HEK293 (cell line): ENCODE data around the gene SUPT20HL2.

ENCODE experiments used
- CTCF ChIA-PET: fragments of 350-600 bp; formaldehyde crosslinking; extraction: SDS; loops from one replicate; lab custom pipeline; 2021; ENCODE audit warnings: antibody characterized with exemption; lab: Yijun Ruan, JAX
- POLR2A ChIA-PET: fragments of 300-600 bp; formaldehyde crosslinking; extraction: SDS; loops from one replicate; lab custom pipeline; 2020; ENCODE audit warnings: antibody characterized with exemption, inconsistent platforms; lab: Yijun Ruan, JAX
- H3K27ac ChIP-seq: fragments of 200-500 bp; sonication (Bioruptor generic); 2 replicates; pipeline ENCODE4 v1.5.1; 2014; ENCODE audit warnings: low read depth, low read length, control low read depth, inconsistent platforms; ENCODE audit errors: extremely low read depth
- H3K36me3 ChIP-seq, 2 experiments: fragments of 200-500 bp in 1 of 2; sonication (Bioruptor generic) in 1 of 2; 1 replicate in 1 of 2; 2 replicates in 1 of 2; pipeline ENCODE4 v1.5.1; 2014 to 2017; ENCODE audit warnings: inconsistent platforms in 2 of 2, low read length in 2 of 2; ENCODE audit not compliant: control insufficient read depth in 2 of 2, insufficient read depth in 1 of 2
- H3K4me1 ChIP-seq: fragments of 200-500 bp; sonication (Bioruptor generic); 2 replicates; pipeline ENCODE4 v1.5.1; 2014; ENCODE audit warnings: mild to moderate bottlenecking, low read length, inconsistent platforms; ENCODE audit not compliant: control insufficient read depth, insufficient read depth
- H3K4me3 ChIP-seq: 2 replicates; pipeline ENCODE4 v1.5.1; 2011; ENCODE audit warnings: low read depth, mild to moderate bottlenecking, control low read depth, low read length, moderate library complexity
- H3K9me3 ChIP-seq: fragments of 200-500 bp; sonication (Bioruptor generic); 2 replicates; pipeline ENCODE4 v1.5.1; 2014; ENCODE audit warnings: low read depth, low read length, inconsistent platforms; ENCODE audit not compliant: control insufficient read depth, insufficient read depth
- BCL11B ChIP-seq: fragments of 450-650 bp; formaldehyde crosslinking; IDR thresholded peaks from 2 replicates; pipeline ENCODE4 v1.5.1; 2016; ENCODE audit warnings: low read depth, missing biosample characterization, missing genetic modification characterization
- GLI4 ChIP-seq: fragments of 450-650 bp; formaldehyde crosslinking; IDR thresholded peaks from 2 replicates; pipeline ENCODE4 v1.5.1; 2016; ENCODE audit warnings: missing biosample characterization, missing genetic modification characterization
- SCRT1 ChIP-seq: fragments of 450-650 bp; formaldehyde crosslinking; IDR thresholded peaks from 2 replicates; pipeline ENCODE4 v1.5.1; 2016; ENCODE audit warnings: missing biosample characterization, missing genetic modification characterization, borderline replicate concordance
- SCRT2 ChIP-seq: fragments of 450-650 bp; formaldehyde crosslinking; IDR thresholded peaks from 2 replicates; pipeline ENCODE4 v1.5.1; 2016; ENCODE audit warnings: missing biosample characterization, missing genetic modification characterization
- ZNF140 ChIP-seq: fragments of 450-650 bp; formaldehyde crosslinking; IDR thresholded peaks from 2 replicates; pipeline ENCODE4 v1.5.1; 2016; ENCODE audit warnings: missing biosample characterization, missing genetic modification characterization
- ZNF175 ChIP-seq: fragments of 450-650 bp; formaldehyde crosslinking; IDR thresholded peaks from 2 replicates; pipeline ENCODE4 v1.5.1; 2016; ENCODE audit warnings: missing biosample characterization, missing genetic modification characterization
- ZNF2 ChIP-seq: fragments of 450-650 bp; formaldehyde crosslinking; IDR thresholded peaks from 2 replicates; pipeline ENCODE4 v1.5.1; 2016; ENCODE audit warnings: missing biosample characterization, missing genetic modification characterization
- ZNF223 ChIP-seq: fragments of 450-650 bp; formaldehyde crosslinking; IDR thresholded peaks from 2 replicates; pipeline ENCODE4 v1.5.1; 2016; ENCODE audit warnings: missing biosample characterization, missing genetic modification characterization
- ZNF585B ChIP-seq: fragments of 450-650 bp; formaldehyde crosslinking; IDR thresholded peaks from 2 replicates; pipeline ENCODE4 v1.5.1; 2016; ENCODE audit warnings: missing biosample characterization, missing genetic modification characterization
- ZNF654 ChIP-seq: fragments of 450-650 bp; formaldehyde crosslinking; IDR thresholded peaks from 2 replicates; pipeline ENCODE4 v1.5.1; 2016; ENCODE audit warnings: low read depth, missing biosample characterization, missing genetic modification characterization
- TF ChIP-seq, protein P1 (sequence below): fragments of 450-650 bp; formaldehyde crosslinking; optimal IDR thresholded peaks from 2 replicates; pipeline ENCODE3; 2016; ENCODE audit warnings: missing biosample characterization, mild to moderate bottlenecking, missing genetic modification characterization
- TF ChIP-seq, protein P2 (sequence below): fragments of 450-650 bp; formaldehyde crosslinking; IDR thresholded peaks from 2 replicates; pipeline ENCODE4 v1.5.1; 2017; ENCODE audit warnings: missing biosample characterization, missing genetic modification characterization
- TF ChIP-seq, protein P3 (sequence below): fragments of 450-650 bp; formaldehyde crosslinking; IDR thresholded peaks from 2 replicates; pipeline ENCODE4 v1.5.1; 2016; ENCODE audit warnings: missing biosample characterization, missing genetic modification characterization
- TF ChIP-seq, protein P4 (sequence below): fragments of 450-650 bp; formaldehyde crosslinking; IDR thresholded peaks from 2 replicates; pipeline ENCODE4 v1.5.1; 2016; ENCODE audit warnings: missing biosample characterization, missing genetic modification characterization

SUPT20HL2 gene

DNA sequence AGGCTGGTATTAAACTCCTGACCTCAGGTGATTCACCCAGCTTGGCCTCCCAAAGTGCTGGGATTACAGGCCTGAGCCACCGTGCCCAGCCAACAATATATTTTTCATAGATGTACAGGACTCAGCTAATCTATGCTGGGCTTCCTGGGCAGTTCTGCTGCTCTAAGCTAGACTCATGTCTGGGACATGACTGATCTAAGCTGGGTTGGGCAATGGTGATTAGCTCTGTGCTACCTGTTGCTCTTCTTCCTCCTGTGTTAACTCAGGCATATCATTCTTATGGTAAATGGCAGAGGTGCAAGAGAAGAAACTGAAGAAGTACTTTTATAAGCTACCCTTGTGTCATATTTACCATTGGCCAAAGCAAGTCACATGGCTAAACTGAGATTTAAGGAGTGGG is 11.4 kb upstream of the SUPT20HL2 start:
- Histone ChIP-seq H3K4me3 (no peak overlapping the region), H3K36me3 (no peaks in the 10 kb centered on the region), H3K9me3 (no peaks in the 10 kb centered on the region), H3K27ac (no peak overlapping the region), H3K4me1 (no peaks in the 10 kb centered on the region)
- ChIA-PET POLR2A (no interaction called here), CTCF (interaction anchor here (0.6 kb wide), 1 partner anchor 824 kb away, joined by 3 read pairs; no protein-coding TSS in a partner anchor)
- TF ChIP-seq SCRT1: peak; percentile 62; the same call in 1 of the 2 replicates
- no peak for TF ChIP-seq ZNF140 (tag by site-specific recombination)
- TF ChIP-seq SCRT2: peak; percentile 74

DNA sequence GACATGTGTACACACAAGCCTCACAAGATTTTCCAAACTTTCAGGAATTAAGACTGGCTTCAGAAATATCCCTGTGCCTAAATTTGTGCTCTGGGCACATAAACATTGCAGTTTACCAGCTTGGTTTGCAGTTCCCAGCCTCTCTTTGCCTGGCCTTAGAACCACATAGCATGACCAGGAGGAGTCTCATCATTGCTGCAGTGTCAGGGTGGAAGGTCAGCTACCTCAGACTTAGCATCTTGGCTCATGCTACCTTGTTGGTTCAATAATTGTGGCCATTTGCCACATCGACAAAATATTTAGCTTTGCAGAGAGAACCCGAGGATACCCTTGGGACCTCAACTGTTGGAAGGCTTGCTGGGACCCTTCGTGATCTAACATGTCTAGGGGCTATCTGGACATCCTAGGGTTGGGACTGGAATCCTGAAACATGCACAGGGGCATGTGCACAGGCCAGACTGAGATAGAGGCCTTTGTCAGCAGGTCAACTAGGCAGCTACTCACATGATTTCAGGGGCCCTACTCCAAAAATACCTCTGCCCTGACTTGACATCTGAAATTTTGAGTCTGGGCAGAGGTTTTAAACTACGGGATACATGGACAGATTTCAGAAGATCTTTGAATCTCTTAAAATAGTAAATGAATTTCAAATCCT is 8.0 kb upstream of the SUPT20HL2 start:
- TF ChIP-seq BCL11B (tag by site-specific recombination) (no peak), ZNF175 (tag by site-specific recombination) (no peak)
- TF ChIP-seq, protein P1, sequence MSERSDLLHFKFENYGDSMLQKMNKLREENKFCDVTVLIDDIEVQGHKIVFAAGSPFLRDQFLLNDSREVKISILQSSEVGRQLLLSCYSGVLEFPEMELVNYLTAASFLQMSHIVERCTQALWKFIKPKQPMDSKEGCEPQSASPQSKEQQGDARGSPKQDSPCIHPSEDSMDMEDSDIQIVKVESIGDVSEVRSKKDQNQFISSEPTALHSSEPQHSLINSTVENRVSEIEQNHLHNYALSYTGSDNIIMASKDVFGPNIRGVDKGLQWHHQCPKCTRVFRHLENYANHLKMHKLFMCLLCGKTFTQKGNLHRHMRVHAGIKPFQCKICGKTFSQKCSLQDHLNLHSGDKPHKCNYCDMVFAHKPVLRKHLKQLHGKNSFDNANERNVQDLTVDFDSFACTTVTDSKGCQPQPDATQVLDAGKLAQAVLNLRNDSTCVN (tag by site-specific recombination): no peak
- TF ChIP-seq, protein P2, sequence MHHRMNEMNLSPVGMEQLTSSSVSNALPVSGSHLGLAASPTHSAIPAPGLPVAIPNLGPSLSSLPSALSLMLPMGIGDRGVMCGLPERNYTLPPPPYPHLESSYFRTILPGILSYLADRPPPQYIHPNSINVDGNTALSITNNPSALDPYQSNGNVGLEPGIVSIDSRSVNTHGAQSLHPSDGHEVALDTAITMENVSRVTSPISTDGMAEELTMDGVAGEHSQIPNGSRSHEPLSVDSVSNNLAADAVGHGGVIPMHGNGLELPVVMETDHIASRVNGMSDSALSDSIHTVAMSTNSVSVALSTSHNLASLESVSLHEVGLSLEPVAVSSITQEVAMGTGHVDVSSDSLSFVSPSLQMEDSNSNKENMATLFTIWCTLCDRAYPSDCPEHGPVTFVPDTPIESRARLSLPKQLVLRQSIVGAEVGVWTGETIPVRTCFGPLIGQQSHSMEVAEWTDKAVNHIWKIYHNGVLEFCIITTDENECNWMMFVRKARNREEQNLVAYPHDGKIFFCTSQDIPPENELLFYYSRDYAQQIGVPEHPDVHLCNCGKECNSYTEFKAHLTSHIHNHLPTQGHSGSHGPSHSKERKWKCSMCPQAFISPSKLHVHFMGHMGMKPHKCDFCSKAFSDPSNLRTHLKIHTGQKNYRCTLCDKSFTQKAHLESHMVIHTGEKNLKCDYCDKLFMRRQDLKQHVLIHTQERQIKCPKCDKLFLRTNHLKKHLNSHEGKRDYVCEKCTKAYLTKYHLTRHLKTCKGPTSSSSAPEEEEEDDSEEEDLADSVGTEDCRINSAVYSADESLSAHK (tag by site-specific recombination): no peak
- no peak overlapping the region for H3K4me3 ChIP-seq
- peaks cover 2% of the 10 kb centered on the region; the same call in 1 of the 2 replicates for H3K4me1 ChIP-seq
- POLR2A ChIA-PET: no interaction called here
- CTCF ChIA-PET: interaction anchor here (0.6 kb wide), 1 partner anchor 49 kb away, joined by 3 read pairs; no protein-coding TSS in a partner anchor
- H3K27ac ChIP-seq: no peak overlapping the region
- H3K9me3 ChIP-seq: no peaks in the 10 kb centered on the region
- no peaks in the 10 kb centered on the region for H3K36me3 ChIP-seq

DNA sequence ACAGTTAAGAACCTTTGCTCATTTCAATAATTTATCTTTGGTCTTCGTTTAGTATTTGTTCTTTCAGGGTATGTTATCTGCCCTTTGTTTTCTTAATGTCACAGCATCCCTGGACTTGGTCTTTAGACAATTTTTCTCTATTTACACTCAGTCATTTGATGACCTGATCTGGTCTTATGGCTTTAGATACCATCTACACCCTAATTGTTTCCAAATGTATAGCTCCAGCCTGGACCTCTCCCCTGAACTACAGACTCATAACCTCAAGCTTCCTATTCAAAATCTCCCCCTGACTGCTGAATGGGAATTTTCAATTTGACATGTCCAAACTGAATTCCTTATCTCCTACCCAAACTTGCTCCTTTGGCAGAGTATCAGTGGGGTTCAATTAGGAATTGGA is 3.7 kb upstream of the SUPT20HL2 start:
- no peak overlapping the region for H3K27ac ChIP-seq
- no peak overlapping the region for H3K4me3 ChIP-seq
- TF ChIP-seq ZNF654 (no peak), ZNF223 (tag by site-specific recombination) (no peak), ZNF2 (tag by site-specific recombination) (no peak), GLI4 (tag by site-specific recombination) (no peak), ZNF585B (tag by site-specific recombination) (no peak)
- TF ChIP-seq, protein P3, sequence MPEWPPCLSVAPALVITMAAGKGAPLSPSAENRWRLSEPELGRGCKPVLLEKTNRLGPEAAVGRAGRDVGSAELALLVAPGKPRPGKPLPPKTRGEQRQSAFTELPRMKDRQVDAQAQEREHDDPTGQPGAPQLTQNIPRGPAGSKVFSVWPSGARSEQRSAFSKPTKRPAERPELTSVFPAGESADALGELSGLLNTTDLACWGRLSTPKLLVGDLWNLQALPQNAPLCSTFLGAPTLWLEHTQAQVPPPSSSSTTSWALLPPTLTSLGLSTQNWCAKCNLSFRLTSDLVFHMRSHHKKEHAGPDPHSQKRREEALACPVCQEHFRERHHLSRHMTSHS (tag by site-specific recombination): no peak
- TF ChIP-seq, protein P4, sequence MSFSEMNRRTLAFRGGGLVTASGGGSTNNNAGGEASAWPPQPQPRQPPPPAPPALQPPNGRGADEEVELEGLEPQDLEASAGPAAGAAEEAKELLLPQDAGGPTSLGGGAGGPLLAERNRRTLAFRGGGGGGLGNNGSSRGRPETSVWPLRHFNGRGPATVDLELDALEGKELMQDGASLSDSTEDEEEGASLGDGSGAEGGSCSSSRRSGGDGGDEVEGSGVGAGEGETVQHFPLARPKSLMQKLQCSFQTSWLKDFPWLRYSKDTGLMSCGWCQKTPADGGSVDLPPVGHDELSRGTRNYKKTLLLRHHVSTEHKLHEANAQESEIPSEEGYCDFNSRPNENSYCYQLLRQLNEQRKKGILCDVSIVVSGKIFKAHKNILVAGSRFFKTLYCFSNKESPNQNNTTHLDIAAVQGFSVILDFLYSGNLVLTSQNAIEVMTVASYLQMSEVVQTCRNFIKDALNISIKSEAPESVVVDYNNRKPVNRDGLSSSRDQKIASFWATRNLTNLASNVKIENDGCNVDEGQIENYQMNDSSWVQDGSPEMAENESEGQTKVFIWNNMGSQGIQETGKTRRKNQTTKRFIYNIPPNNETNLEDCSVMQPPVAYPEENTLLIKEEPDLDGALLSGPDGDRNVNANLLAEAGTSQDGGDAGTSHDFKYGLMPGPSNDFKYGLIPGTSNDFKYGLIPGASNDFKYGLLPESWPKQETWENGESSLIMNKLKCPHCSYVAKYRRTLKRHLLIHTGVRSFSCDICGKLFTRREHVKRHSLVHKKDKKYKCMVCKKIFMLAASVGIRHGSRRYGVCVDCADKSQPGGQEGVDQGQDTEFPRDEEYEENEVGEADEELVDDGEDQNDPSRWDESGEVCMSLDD (tag by site-specific recombination): no peak
- no peaks in the 10 kb centered on the region for H3K9me3 ChIP-seq
- H3K4me1 ChIP-seq: peaks cover 2% of the 10 kb centered on the region; the same call in 1 of the 2 replicates
- POLR2A ChIA-PET: no interaction called here
- H3K36me3 ChIP-seq: no peaks in the 10 kb centered on the region
- CTCF ChIA-PET: no interaction called here
